NCI-H1694 treated with DMSO at 0.1 percent for 48 hours (cell line): ENCODE results near the gene ATOH7.
"Not testable (repeated sequence)": the region's sequence is repeated elsewhere in the genome, so short reads cannot be mapped to it uniquely, and the experiment has no call there.

ENCODE experiments used
- DNase-seq: peaks from one replicate; lab custom pipeline; 2025; lab: John Stamatoyannopoulos, UW

The ATOH7 gene

GRCh38 chr10:68231817-68232251 lies at the start of gene ATOH7:
Gene ATOH7, minus strand, starts transcription at chr10:68232113. Its CDS starts 436 bp downstream, at chr10:68231677.
- DNase-seq = no peak

- no peak for DNase-seq
These were observed 48.8 kb upstream of the ATOH7 start for GRCh38 chr10:68280758-68281157.

- DNase-seq = not testable (repeated sequence)
These were observed 47.2 kb upstream of the ATOH7 start for GRCh38 chr10:68278906-68279753.

GRCh38 chr10:68277814-68278213 lies 45.9 kb upstream of the ATOH7 start:
- not testable (repeated sequence) for DNase-seq

GRCh38 chr10:68276224-68276623 lies 44.3 kb upstream of the ATOH7 start:
- DNase-seq = no peak

- DNase-seq = no peak
These were observed 43.8 kb upstream of the ATOH7 start for GRCh38 chr10:68275600-68276126.

GRCh38 chr10:68272833-68273232 lies 40.9 kb upstream of the ATOH7 start:
- DNase-seq = no peak

GRCh38 chr10:68271196-68271882 lies 39.4 kb upstream of the ATOH7 start:
- no peak for DNase-seq

GRCh38 chr10:68269562-68270290 lies 37.8 kb upstream of the ATOH7 start:
- no peak for DNase-seq

GRCh38 chr10:68261132-68261856 lies 29.4 kb upstream of the ATOH7 start:
- no peak for DNase-seq

- DNase-seq = no peak
These were observed 21.4 kb upstream of the ATOH7 start for GRCh38 chr10:68253346-68253745.

- DNase-seq = no peak
These were observed 19.9 kb upstream of the ATOH7 start for GRCh38 chr10:68251625-68252495.

- DNase-seq = no peak
These were observed 19.2 kb upstream of the ATOH7 start for GRCh38 chr10:68251151-68251550.

- no peak for DNase-seq
These were observed 17.4 kb upstream of the ATOH7 start for GRCh38 chr10:68249297-68249696.

GRCh38 chr10:68247931-68248330 lies 16.0 kb upstream of the ATOH7 start:
- no peak for DNase-seq

- not testable (repeated sequence) for DNase-seq
These were observed 14.5 kb upstream of the ATOH7 start for GRCh38 chr10:68246397-68246796.

- no peak for DNase-seq
These were observed 10.1 kb upstream of the ATOH7 start for GRCh38 chr10:68242051-68242450.

GRCh38 chr10:68239596-68240150 lies 7.8 kb upstream of the ATOH7 start:
- no peak for DNase-seq

- no peak for DNase-seq
These were observed 7.2 kb upstream of the ATOH7 start for GRCh38 chr10:68239069-68239468.

GRCh38 chr10:68238371-68238770 lies 6.5 kb upstream of the ATOH7 start:
- DNase-seq = no peak
